GM12878 (cell line): ENCODE data around the gene PRAMEF8.
"Not testable (repeated sequence)": the region's sequence is repeated elsewhere in the genome, so short reads cannot be mapped to it uniquely, and the experiment has no call there.

Experiments
- ATF2 ChIP-seq: IDR thresholded peaks from 2 replicates; pipeline ENCODE4 v1.6.1; 2012; ENCODE audit warnings: low read length, inconsistent platforms
- CBFB ChIP-seq: IDR thresholded peaks from 2 replicates; pipeline ENCODE4 v1.6.1; 2016; ENCODE audit warnings: antibody characterized with exemption, low read depth
- CREM ChIP-seq: IDR thresholded peaks from 2 replicates; pipeline ENCODE4 v1.6.1; 2014; ENCODE audit warnings: antibody characterized with exemption, low read depth
- CTCF ChIP-seq, 3 experiments: IDR thresholded peaks in 2 of 3; conservative IDR thresholded peaks in 1 of 3; 2 replicates each; pipeline ENCODE4 v1.5.1; 2011; ENCODE audit warnings: low read depth in 3 of 3, low read length in 3 of 3, mild to moderate bottlenecking in 3 of 3, control low read depth in 2 of 3, moderate library complexity in 2 of 3, inconsistent platforms in 1 of 3, mixed read lengths in 1 of 3; ENCODE audit not compliant: control insufficient read depth in 2 of 3, insufficient read depth in 1 of 3; ENCODE audit errors: extremely low read depth in 1 of 3
- ESRRA ChIP-seq: IDR thresholded peaks from 2 replicates; pipeline ENCODE4 v1.6.1; 2012; ENCODE audit warnings: mild to moderate bottlenecking, low read length, improper control_type of control experiment
- MXI1 ChIP-seq: fragments of 150-350 bp; IDR thresholded peaks from 2 replicates; pipeline ENCODE4 v1.6.1; 2011; ENCODE audit warnings: low read depth, mild to moderate bottlenecking, inconsistent platforms, low read length, improper control_type of control experiment
- PKNOX1 ChIP-seq: fragments of 450-650 bp; IDR thresholded peaks from 2 replicates; pipeline ENCODE4 v1.6.1; 2016; ENCODE audit warnings: mild to moderate bottlenecking
- POLR2A ChIP-seq: IDR thresholded peaks from 2 replicates; pipeline ENCODE4 v1.6.1; 2011; ENCODE audit warnings: low read depth, mild to moderate bottlenecking, low read length
- POLR2AphosphoS5 ChIP-seq: IDR thresholded peaks from 2 replicates; pipeline ENCODE4 v1.6.1; 2011; ENCODE audit warnings: mild to moderate bottlenecking, low read length, inconsistent platforms
- SREBF2 ChIP-seq: IDR thresholded peaks from 2 replicates; pipeline ENCODE4 v1.6.1; 2012; ENCODE audit warnings: mild to moderate bottlenecking, low read length
- TAF1 ChIP-seq: IDR thresholded peaks from 2 replicates; pipeline ENCODE4 v1.6.1; 2011; ENCODE audit warnings: mild to moderate bottlenecking, low read depth, low read length, borderline replicate concordance
- USF2 ChIP-seq: IDR thresholded peaks from 2 replicates; pipeline ENCODE4 v1.6.1; 2011; ENCODE audit warnings: low read depth, low read length, improper control_type of control experiment, borderline replicate concordance
- ZNF592 ChIP-seq: fragments of 450-650 bp; IDR thresholded peaks from 2 replicates; pipeline ENCODE4 v1.6.1; 2017; ENCODE audit warnings: mild to moderate bottlenecking, moderate library complexity

GRCh38 chr1:13303239-13303638 is 18.3 kb upstream of the PRAMEF8 start, which contains the start of gene PRAMEF33:
- TF ChIP-seq TAF1; ESRRA; MXI1; POLR2A; CREM; ZNF592; CTCF (IDR thresholded peaks at IDR 0.05 in 2 of 3, conservative IDR thresholded peaks at IDR 0.05 in 1 of 3; ENCODE audit: control insufficient read depth in 2 of 3, extremely low read depth in 1 of 3, insufficient read depth in 1 of 3, low read depth in 3 of 3, low read length in 3 of 3); POLR2AphosphoS5; PKNOX1; CBFB; SREBF2; ATF2; USF2: not testable (repeated sequence)
